ENCODE measurements around the gene SVOP. TPM values are rescaled to one million over a fixed set of nuclear protein-coding genes. Genes with fewer than 3 reads are reported as not detected.

The SVOP gene
- total RNA-seq, 3 donors from 2014 or later (not counting 1 experiment from before 2014, with no cell fraction given) = not detected

- H3K4me1 ChIP-seq (ENCODE audit: control insufficient read depth, insufficient read depth, low read length) = no peaks in the 10 kb centered on the region
- Mint-ChIP-seq H3K4me3 (no peak overlapping the region), H3K9me3 (no peaks in the 10 kb centered on the region), H3K4me1 (no peaks in the 10 kb centered on the region), H3K36me3 (no peaks in the 10 kb centered on the region), H3K27me3 (ENCODE audit: low read depth in 2 of 2) (peaks cover 4 to 5% of the 10 kb centered on the region in 2 donors), H3K27ac (no peak overlapping the region)
- H3K9me3 ChIP-seq (ENCODE audit: control insufficient read depth, insufficient read depth, low read length) = no peaks in the 10 kb centered on the region
- no peak overlapping the region for H3K4me3 ChIP-seq (ENCODE audit: low read length)
- TF ChIP-seq CTCF (IDR thresholded peaks at IDR 0.05) = no peak
- H3K27ac ChIP-seq (ENCODE audit: low read length) = no peak overlapping the region
- DNase-seq = no peak
- ATAC-seq = no peak
- H3K36me3 ChIP-seq (ENCODE audit: control insufficient read depth, insufficient read depth, low read length) = no peaks in the 10 kb centered on the region
- intact Hi-C loops (cut with micrococcal nuclease) = no loop called here
- WGBS (ENCODE audit: insufficient coverage) = 87% methylated on average over 8 of the region's 8 CpGs
- H3K27me3 ChIP-seq (ENCODE audit: control insufficient read depth, insufficient read depth, low read length) = no peaks in the 10 kb centered on the region
Observed at GRCh38 chr12:108964371-108965352, 56.2 kb downstream of the SVOP start.

- DNase-seq (no peak), ATAC-seq (no peak)
- H3K27ac Mint-ChIP-seq = no peak overlapping the region
- Histone ChIP-seq H3K27me3 (ENCODE audit: control insufficient read depth, insufficient read depth, low read length) (no peaks in the 10 kb centered on the region), H3K9me3 (ENCODE audit: control insufficient read depth, insufficient read depth, low read length) (no peaks in the 10 kb centered on the region), H3K27ac (ENCODE audit: low read length) (no peak overlapping the region), H3K36me3 (ENCODE audit: control insufficient read depth, insufficient read depth, low read length) (no peaks in the 10 kb centered on the region), H3K4me3 (ENCODE audit: low read length) (no peak overlapping the region), H3K4me1 (ENCODE audit: control insufficient read depth, insufficient read depth, low read length) (no peaks in the 10 kb centered on the region)
- no peaks in the 10 kb centered on the region for H3K9me3 Mint-ChIP-seq
- H3K4me3 Mint-ChIP-seq = no peak overlapping the region
- H3K4me1 Mint-ChIP-seq = no peaks in the 10 kb centered on the region
- intact Hi-C loops (cut with micrococcal nuclease) = no loop called here
- WGBS (ENCODE audit: insufficient coverage) = 85% methylated on average over 3 of the region's 4 CpGs
- no peak for TF ChIP-seq CTCF (IDR thresholded peaks at IDR 0.05)
- no peaks in the 10 kb centered on the region for H3K36me3 Mint-ChIP-seq
- H3K27me3 Mint-ChIP-seq (ENCODE audit: low read depth in 2 of 2) = peaks cover 0 to 7% of the 10 kb centered on the region in 2 donors
Observed at GRCh38 chr12:108962256-108962655, 58.6 kb downstream of the SVOP start.

GRCh38 chr12:108959748-108960655 lies 60.9 kb downstream of the SVOP start:
- Histone ChIP-seq H3K27ac (ENCODE audit: low read length) (no peak overlapping the region), H3K9me3 (ENCODE audit: control insufficient read depth, insufficient read depth, low read length) (no peaks in the 10 kb centered on the region), H3K4me3 (ENCODE audit: low read length) (no peak overlapping the region), H3K36me3 (ENCODE audit: control insufficient read depth, insufficient read depth, low read length) (no peaks in the 10 kb centered on the region), H3K4me1 (ENCODE audit: control insufficient read depth, insufficient read depth, low read length) (no peaks in the 10 kb centered on the region), H3K27me3 (ENCODE audit: control insufficient read depth, insufficient read depth, low read length) (no peaks in the 10 kb centered on the region)
- H3K9me3 Mint-ChIP-seq = no peaks in the 10 kb centered on the region
- intact Hi-C loops (cut with micrococcal nuclease) = no loop called here
- no peaks in the 10 kb centered on the region for H3K36me3 Mint-ChIP-seq
- no peak for DNase-seq
- H3K4me1 Mint-ChIP-seq = no peaks in the 10 kb centered on the region
- H3K27me3 Mint-ChIP-seq (ENCODE audit: low read depth in 2 of 2) = peaks cover 3 to 12% of the 10 kb centered on the region in 2 donors
- no peak overlapping the region for H3K4me3 Mint-ChIP-seq
- no peak for TF ChIP-seq CTCF (IDR thresholded peaks at IDR 0.05)
- 87% methylated on average over 10 of the region's 11 CpGs for WGBS (ENCODE audit: insufficient coverage)
- H3K27ac Mint-ChIP-seq = no peak overlapping the region
- no peak for ATAC-seq

All from natural killer cell (primary cell).